ENCODE results near the gene PLS1. TPM values are rescaled to one million over a fixed set of nuclear protein-coding genes. Genes with fewer than 3 reads are reported as not detected.

The PLS1 gene
- polyA plus RNA-seq, 1 of the 3 experiments (the other 2 are of a cell fraction) = 2.9 TPM

DNA sequence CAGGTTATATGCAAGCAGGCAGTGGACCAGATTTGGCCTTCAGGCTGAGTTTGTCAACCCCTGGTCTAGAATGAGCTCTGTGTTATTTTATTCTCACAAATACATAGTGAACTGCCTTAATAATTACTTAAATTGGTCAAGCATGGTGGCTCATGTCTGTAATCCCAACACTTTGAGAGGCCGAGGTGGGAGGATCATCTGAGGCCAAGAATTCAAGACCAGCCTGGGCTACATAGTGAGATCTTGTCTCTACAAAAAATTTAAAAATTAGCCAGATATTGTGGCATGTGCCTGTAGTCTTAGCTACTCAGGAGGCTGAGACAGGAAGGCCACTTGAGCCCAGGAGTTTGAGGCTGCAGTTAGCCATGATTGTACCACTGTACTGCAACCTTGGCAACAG, 15.0 kb downstream of the PLS1 start:
- no peak overlapping the region for H2AFZ ChIP-seq (ENCODE audit: low read depth)
- ChIA-PET CTCF (no interaction called here), POLR2A (no interaction called here)
- no peak overlapping the region for H3K27ac ChIP-seq (ENCODE audit: low read depth in 2 of 2, low read length in 1 of 2)
- H3K79me2 ChIP-seq (ENCODE audit: insufficient read depth) = no peaks in the 10 kb centered on the region
- no peak overlapping the region for H3K4me3 ChIP-seq (ENCODE audit: low read depth in 2 of 2, low read length in 1 of 2)
- no peak overlapping the region for H3K9ac ChIP-seq
- DNase-seq = no peak
- 100% methylated on average over 1 of the region's 1 CpG for WGBS (ENCODE audit: low lambda C conversion rate)
- H3K4me2 ChIP-seq = no peak overlapping the region
- H3K4me1 ChIP-seq (ENCODE audit: control insufficient read depth in 1 of 2, insufficient read depth in 2 of 2, low read depth in 1 of 2, low read length in 1 of 2) = peaks cover 0 to 6% of the 10 kb centered on the region in 2 experiments; a peak in 1 of 4 replicates
- H4K20me1 ChIP-seq (ENCODE audit: insufficient read depth) = no peaks in the 10 kb centered on the region
- H3F3A ChIP-seq (replicated peaks; ENCODE audit: insufficient read depth) = no peaks in the 10 kb centered on the region
- no peaks in the 10 kb centered on the region for H3K9me3 ChIP-seq
- TF ChIP-seq JUND (IDR thresholded peaks at IDR 0.05) = no peak
- TF ChIP-seq, protein P1, sequence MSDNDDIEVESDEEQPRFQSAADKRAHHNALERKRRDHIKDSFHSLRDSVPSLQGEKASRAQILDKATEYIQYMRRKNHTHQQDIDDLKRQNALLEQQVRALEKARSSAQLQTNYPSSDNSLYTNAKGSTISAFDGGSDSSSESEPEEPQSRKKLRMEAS (IDR thresholded peaks at IDR 0.05; ENCODE audit: low read depth) = no peak
- no peaks in the 10 kb centered on the region for H3K36me3 ChIP-seq (replicated peaks in 1 of 2; ENCODE audit: control insufficient read depth in 1 of 2, insufficient read depth in 2 of 2, low read length in 1 of 2)
- H3K9me2 ChIP-seq = no peaks in the 10 kb centered on the region
- no peaks in the 10 kb centered on the region for H3K27me3 ChIP-seq (ENCODE audit: insufficient read depth)

DNA sequence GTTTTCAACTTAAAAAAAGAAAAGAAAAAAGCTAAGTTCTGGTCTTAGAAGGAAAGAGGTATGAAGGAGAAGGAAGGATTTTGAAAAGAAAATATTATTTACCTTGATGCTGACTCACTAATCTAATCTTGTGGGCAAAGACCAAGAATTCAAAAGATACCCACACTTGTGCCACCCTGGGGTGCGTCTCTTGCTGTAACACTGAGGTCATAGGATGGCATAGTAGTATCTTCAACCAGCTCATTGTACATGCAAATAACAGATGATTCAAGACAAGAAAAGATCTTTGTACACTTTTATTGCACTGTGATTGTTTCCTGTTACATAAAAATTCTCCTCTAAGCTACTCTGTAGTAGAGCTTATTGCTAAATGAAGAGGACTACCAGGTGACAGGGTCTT, 17.3 kb downstream of the PLS1 start:
- no peak for TF ChIP-seq NRF1 (IDR thresholded peaks at IDR 0.05; ENCODE audit: low read depth, low read length)
- TF ChIP-seq, protein P2, sequence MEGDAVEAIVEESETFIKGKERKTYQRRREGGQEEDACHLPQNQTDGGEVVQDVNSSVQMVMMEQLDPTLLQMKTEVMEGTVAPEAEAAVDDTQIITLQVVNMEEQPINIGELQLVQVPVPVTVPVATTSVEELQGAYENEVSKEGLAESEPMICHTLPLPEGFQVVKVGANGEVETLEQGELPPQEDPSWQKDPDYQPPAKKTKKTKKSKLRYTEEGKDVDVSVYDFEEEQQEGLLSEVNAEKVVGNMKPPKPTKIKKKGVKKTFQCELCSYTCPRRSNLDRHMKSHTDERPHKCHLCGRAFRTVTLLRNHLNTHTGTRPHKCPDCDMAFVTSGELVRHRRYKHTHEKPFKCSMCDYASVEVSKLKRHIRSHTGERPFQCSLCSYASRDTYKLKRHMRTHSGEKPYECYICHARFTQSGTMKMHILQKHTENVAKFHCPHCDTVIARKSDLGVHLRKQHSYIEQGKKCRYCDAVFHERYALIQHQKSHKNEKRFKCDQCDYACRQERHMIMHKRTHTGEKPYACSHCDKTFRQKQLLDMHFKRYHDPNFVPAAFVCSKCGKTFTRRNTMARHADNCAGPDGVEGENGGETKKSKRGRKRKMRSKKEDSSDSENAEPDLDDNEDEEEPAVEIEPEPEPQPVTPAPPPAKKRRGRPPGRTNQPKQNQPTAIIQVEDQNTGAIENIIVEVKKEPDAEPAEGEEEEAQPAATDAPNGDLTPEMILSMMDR (IDR thresholded peaks at IDR 0.05) = no peak
- TF ChIP-seq FOSL2 (IDR thresholded peaks at IDR 0.05; ENCODE audit: borderline replicate concordance, low read depth) = no peak
- TF ChIP-seq PBX3 (IDR thresholded peaks at IDR 0.05) = no peak
- TF ChIP-seq EZH2phosphoT487 (IDR thresholded peaks at IDR 0.05; ENCODE audit: borderline replicate concordance, low read depth) = no peak
- no peak for TF ChIP-seq GABPA (IDR thresholded peaks at IDR 0.05; ENCODE audit: low read depth)
- H3K4me2 ChIP-seq = no peak overlapping the region

More for the DNA sequence above, 17.3 kb downstream of the PLS1 start:
- no peaks in the 10 kb centered on the region for H3K9me2 ChIP-seq
- ChIA-PET CTCF (interaction anchor here (0.9 to 1.2 kb wide), 2 partner anchors 8 to 11 kb away, joined by 3 to 4 read pairs; no protein-coding TSS in a partner anchor), POLR2A (no interaction called here)
- no peaks in the 10 kb centered on the region for H3K27me3 ChIP-seq (ENCODE audit: insufficient read depth)
- no peak overlapping the region for H3K4me3 ChIP-seq (ENCODE audit: low read depth in 2 of 2, low read length in 1 of 2)
- no peaks in the 10 kb centered on the region for H3K9me3 ChIP-seq
- no peaks in the 10 kb centered on the region for H3K79me2 ChIP-seq (ENCODE audit: insufficient read depth)
- no peak overlapping the region for H2AFZ ChIP-seq (ENCODE audit: low read depth)
- H3K27ac ChIP-seq (ENCODE audit: low read depth in 2 of 2, low read length in 1 of 2) = no peak overlapping the region
- no peak overlapping the region for H3K9ac ChIP-seq
- H3F3A ChIP-seq (replicated peaks; ENCODE audit: insufficient read depth) = no peaks in the 10 kb centered on the region
- no peaks in the 10 kb centered on the region for H4K20me1 ChIP-seq (ENCODE audit: insufficient read depth)
- WGBS (ENCODE audit: low lambda C conversion rate) = 85% methylated on average over 1 of the region's 1 CpG
- no peaks in the 10 kb centered on the region for H3K36me3 ChIP-seq (replicated peaks in 1 of 2; ENCODE audit: control insufficient read depth in 1 of 2, insufficient read depth in 2 of 2, low read length in 1 of 2)
- H3K4me1 ChIP-seq (ENCODE audit: control insufficient read depth in 1 of 2, insufficient read depth in 2 of 2, low read depth in 1 of 2, low read length in 1 of 2) = peaks cover 0 to 6% of the 10 kb centered on the region in 2 experiments; a peak in 1 of 4 replicates
- no peak for DNase-seq

All from SK-N-SH (cell line).